HepG2 (cell line): ENCODE measurements around the gene KRTDAP. TPM values are rescaled to one million over a fixed set of nuclear protein-coding genes. Genes with fewer than 3 reads are reported as not detected.
A peak's percentile ranks its signal among the peaks of the same experiment; 100 is the strongest.

ENCODE experiments used
- ATAC-seq: fragments of 200-7000 bp; cut with Tn5 transposase; 3 replicates; pipeline ENCODE4 v1.9.1; 2020; ENCODE audit warnings: mild to moderate bottlenecking, moderate library complexity
- BruUV-seq: library from RNA; stranded (reverse); fragments of 400-500 nt; replicated peaks from 2 replicates; lab custom pipeline; 2021; lab: Mats Ljungman, UMichigan
- CTCF ChIA-PET: fragments of 300-600 bp; formaldehyde crosslinking; extraction: SDS; loops from one replicate; lab custom pipeline; 2021; ENCODE audit warnings: low total read pairs, inconsistent platforms, low intra/inter-chr PET ratio; lab: Yijun Ruan, JAX
- POLR2A ChIA-PET: fragments of 350-600 bp; sonication (Branson Sonifier 250); formaldehyde crosslinking; loops from one replicate; lab custom pipeline; 2020; ENCODE audit warnings: antibody characterized with exemption, inconsistent platforms; lab: Yijun Ruan, JAX
- DNase-seq: peaks from one replicate; pipeline ENCODE4 v3.0.0-alpha.2; 2015; ENCODE audit warnings: low spot score
- FAIRE-seq: peaks from 3 replicates; lab custom pipeline; 2011; peaks lifted over from hg19 to GRCh38; lab: Jason Lieb, UNC
- H2AFZ ChIP-seq: one replicate; pipeline ENCODE4 v1.6.1; 2011; ENCODE audit warnings: low read length, inconsistent platforms
- H3K27ac ChIP-seq: fragments of 300-600 bp; 3 replicates; pipeline ENCODE4 v1.8.0; 2011; ENCODE audit warnings: mixed run types, mild to moderate bottlenecking, mixed read lengths, low read length, inconsistent platforms; ENCODE audit not compliant: insufficient read depth; ENCODE audit errors: extremely low read length
- H3K27me3 ChIP-seq, 2 experiments: fragments of 200-600 bp in 1 of 2; 2 replicates in 1 of 2; 3 replicates in 1 of 2; pipeline versions ENCODE4 v1.6.0 to v1.8.0; 2011; ENCODE audit warnings: low read length in 2 of 2, mild to moderate bottlenecking in 2 of 2, moderate library complexity in 2 of 2, inconsistent platforms in 1 of 2; ENCODE audit not compliant: insufficient read depth in 2 of 2, control insufficient read depth in 1 of 2
- H3K36me3 ChIP-seq, 2 experiments: fragments of 200-600 bp in 1 of 2; replicated peaks in 1 of 2; 2 replicates in 1 of 2; 3 replicates in 1 of 2; pipeline versions ENCODE4 v1.5.1 to v1.8.0; 2011; ENCODE audit warnings: low read length in 2 of 2, inconsistent platforms in 1 of 2; ENCODE audit not compliant: insufficient read depth in 2 of 2, control insufficient read depth in 1 of 2
- H3K4me1 ChIP-seq: 2 replicates; pipeline ENCODE4 v1.5.1; 2012; ENCODE audit warnings: low read length, inconsistent platforms; ENCODE audit not compliant: insufficient read depth
- H3K4me2 ChIP-seq: 2 replicates; pipeline ENCODE4 v1.6.0; 2011; ENCODE audit warnings: low read depth, low read length, inconsistent platforms
- H3K4me3 ChIP-seq, 3 experiments: fragments of 200-600 bp in 1 of 3; sonication (generic), shearing (Covaris generic) in 1 of 3; replicated peaks in 1 of 3; 2 replicates each; pipeline ENCODE4 v1.5.1; 2011 to 2016; ENCODE audit warnings: low read length in 3 of 3, inconsistent platforms in 2 of 3, low read depth in 2 of 3, mild to moderate bottlenecking in 2 of 3, control low read depth in 1 of 3, mixed read lengths in 1 of 3; ENCODE audit not compliant: insufficient read depth in 1 of 3
- H3K79me2 ChIP-seq: one replicate; pipeline ENCODE4 v1.6.1; 2011; ENCODE audit warnings: low read length, inconsistent platforms; ENCODE audit not compliant: insufficient read depth
- H3K9ac ChIP-seq: 2 replicates; pipeline ENCODE4 v1.6.0; 2011; ENCODE audit warnings: mild to moderate bottlenecking, low read depth, low read length, inconsistent platforms; ENCODE audit not compliant: insufficient read depth
- H3K9me3 ChIP-seq: 2 replicates; pipeline ENCODE4 v1.5.1; 2012; ENCODE audit warnings: mild to moderate bottlenecking, low read length
- H4K20me1 ChIP-seq: 2 replicates; pipeline ENCODE4 v1.6.0; 2011; ENCODE audit warnings: inconsistent platforms, mild to moderate bottlenecking, low read length, moderate library complexity; ENCODE audit not compliant: insufficient read depth
- ELF3 ChIP-seq: IDR thresholded peaks from 2 replicates; pipeline ENCODE4 v1.6.1; 2016; ENCODE audit warnings: missing genetic modification reagents, missing compliant biosample characterization
- MXD4 ChIP-seq: IDR thresholded peaks from 2 replicates; pipeline ENCODE4 v1.6.1; 2016; ENCODE audit warnings: mild to moderate bottlenecking, missing biosample characterization, missing genetic modification reagents
- MYC ChIP-seq: sonication (generic); formaldehyde crosslinking; IDR thresholded peaks from 2 replicates; pipeline ENCODE4 v1.9.0; 2021; ENCODE audit warnings: missing genetic modification reagents, borderline replicate concordance
- SP2 ChIP-seq: sonication (generic); formaldehyde crosslinking; IDR thresholded peaks from 2 replicates; pipeline ENCODE4 v1.5.1; 2020; ENCODE audit warnings: mild to moderate bottlenecking, missing genetic modification reagents
- ZNF101 ChIP-seq: sonication (generic); formaldehyde crosslinking; IDR thresholded peaks from 2 replicates; pipeline ENCODE4 v1.4.0; 2020; ENCODE audit warnings: mild to moderate bottlenecking, low read depth, missing genetic modification reagents, borderline replicate concordance
- ZNF20 ChIP-seq: sonication (generic); formaldehyde crosslinking; IDR thresholded peaks from 2 replicates; pipeline ENCODE4 v1.4.0; 2020; ENCODE audit warnings: mild to moderate bottlenecking, moderate library complexity, missing genetic modification reagents
- ZNF775 ChIP-seq: sonication (generic); formaldehyde crosslinking; IDR thresholded peaks from 2 replicates; pipeline ENCODE4 v1.4.0; 2020; ENCODE audit warnings: missing genetic modification reagents, mild to moderate bottlenecking, moderate library complexity, borderline replicate concordance
- WGBS: methylation state at CpG from one replicate; pipeline ENCODE4 v1.1.6; 2017; ENCODE audit warnings: low lambda C conversion rate; 5-methylcytosine and 5-hydroxymethylcytosine counted together
- in situ Hi-C: cut with HindIII; loops from 2 replicates; pipeline ENCODE4 v1.10.0; 2017; ENCODE audit warnings: low pct_unique_long_range_greater_than_20kb; ENCODE audit not compliant: extremely low pct_ligation_motif_present
- intact Hi-C: fragments of 100-400 bp; cut with micrococcal nuclease; formaldehyde crosslinking; loops from one replicate; pipeline ENCODE4 v1.10.0; 2022; ENCODE audit not compliant: unreplicated experiment
- polyA plus RNA-seq, 8 experiments: library from polyadenylated mRNA; depleted of rRNA in 3 of 8; stranded (reverse) in 7 of 8; unstranded in 1 of 8; fragments of >200 nt; fragmentation: Illumina TruSeq in 4 of 8; extraction: Trizol in 4 of 8; gene quantifications; 2 replicates each; pipeline versions ENCODE4 v1.2.1 to v1.2.3, GENCODE V29; 2011 to 2016; ENCODE audit warnings: low read depth in 4 of 8, missing spikeins in 1 of 8, mixed read lengths in 1 of 8; ENCODE audit not compliant: insufficient read depth in 1 of 8
- total RNA-seq, 5 experiments: library from RNA; depleted of rRNA; stranded (reverse); fragments of >200 nt; fragmentation: Illumina TruSeq; extraction: Trizol; gene quantifications; 2 replicates each; pipeline ENCODE4 v1.2.3, GENCODE V29; 2016; ENCODE audit warnings: low read depth in 1 of 5
- TF ChIP-seq, protein P1 (sequence below): sonication (generic); formaldehyde crosslinking; IDR thresholded peaks from 2 replicates; pipeline ENCODE4 v1.4.0; 2020; ENCODE audit warnings: mild to moderate bottlenecking, missing genetic modification reagents
- TF ChIP-seq, protein P2 (sequence below): sonication (generic); formaldehyde crosslinking; IDR thresholded peaks from 2 replicates; pipeline ENCODE4 v1.4.0; 2020; ENCODE audit warnings: missing genetic modification reagents, borderline replicate concordance
- TF ChIP-seq, protein P3 (sequence below): sonication (generic); formaldehyde crosslinking; IDR thresholded peaks from 2 replicates; pipeline ENCODE4 v1.5.0; 2020; ENCODE audit warnings: missing genetic modification reagents
- TF ChIP-seq, protein P4 (sequence below): sonication (generic); formaldehyde crosslinking; IDR thresholded peaks from 2 replicates; pipeline ENCODE4 v1.4.0; 2020; ENCODE audit warnings: missing genetic modification reagents, borderline replicate concordance

Gene KRTDAP
- total and polyA plus RNA-seq, 2 of the 13 experiments (the other 11 are each of a cell fraction or from before 2014, with no cell fraction given): 0.86 to 1.5 TPM

DNA sequence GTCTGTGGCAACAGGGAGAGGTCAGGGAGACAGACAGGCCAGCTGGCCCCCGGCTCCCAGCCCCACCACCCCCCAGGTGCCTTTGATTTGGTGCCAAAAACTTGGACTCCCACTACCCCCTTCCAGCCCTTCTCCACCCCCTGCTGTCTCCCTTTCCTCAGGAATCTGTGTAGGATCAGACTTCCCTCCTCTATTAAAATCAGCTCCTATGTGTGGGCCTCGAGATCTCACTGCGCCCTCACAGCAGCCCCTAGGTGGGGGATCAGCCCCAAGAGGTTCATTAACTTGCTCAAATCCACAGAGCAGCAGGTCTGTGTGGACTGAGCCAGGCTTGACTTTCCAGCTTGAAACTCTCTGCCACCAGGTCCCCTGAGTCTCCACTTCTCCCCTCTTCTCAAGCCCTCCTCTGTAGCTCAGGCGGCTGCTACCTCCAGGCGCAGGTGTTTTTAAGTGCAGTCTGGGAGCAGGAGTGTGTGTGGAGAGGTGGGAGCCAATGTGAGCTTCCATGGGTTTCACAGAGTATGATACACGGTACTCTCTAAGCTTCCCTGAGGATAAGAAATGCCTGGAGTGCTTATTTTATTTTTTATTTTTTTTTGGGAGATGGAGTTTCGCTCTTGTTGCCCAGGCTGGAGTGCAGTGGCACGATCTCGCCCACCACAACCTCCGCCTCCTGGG, 44.7 kb upstream of the KRTDAP start:
- no peaks in the 10 kb centered on the region for H3K9me3 ChIP-seq
- WGBS: 66% methylated on average over 8 of the region's 10 CpGs
- ATAC-seq: peak; percentile 16; the same call in 2 of the 3 replicates
- BruUV-seq: no TSS peak
- no peak overlapping the region for H3K4me2 ChIP-seq
- H3K27me3 ChIP-seq: peaks cover 2 to 3% of the 10 kb centered on the region in 2 experiments; a peak in 4 of 5 replicates
- TF ChIP-seq MYC (CRISPR knock-in tag) (no peak), SP2 (CRISPR knock-in tag) (no peak), ZNF101 (CRISPR knock-in tag) (no peak), MXD4 (CRISPR knock-in tag) (no peak), ELF3 (CRISPR knock-in tag) (no peak), ZNF775 (CRISPR knock-in tag) (no peak), ZNF20 (CRISPR knock-in tag) (no peak)
- TF ChIP-seq, protein P1, sequence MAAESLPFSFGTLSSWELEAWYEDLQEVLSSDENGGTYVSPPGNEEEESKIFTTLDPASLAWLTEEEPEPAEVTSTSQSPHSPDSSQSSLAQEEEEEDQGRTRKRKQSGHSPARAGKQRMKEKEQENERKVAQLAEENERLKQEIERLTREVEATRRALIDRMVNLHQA: no peak
- TF ChIP-seq, protein P2, sequence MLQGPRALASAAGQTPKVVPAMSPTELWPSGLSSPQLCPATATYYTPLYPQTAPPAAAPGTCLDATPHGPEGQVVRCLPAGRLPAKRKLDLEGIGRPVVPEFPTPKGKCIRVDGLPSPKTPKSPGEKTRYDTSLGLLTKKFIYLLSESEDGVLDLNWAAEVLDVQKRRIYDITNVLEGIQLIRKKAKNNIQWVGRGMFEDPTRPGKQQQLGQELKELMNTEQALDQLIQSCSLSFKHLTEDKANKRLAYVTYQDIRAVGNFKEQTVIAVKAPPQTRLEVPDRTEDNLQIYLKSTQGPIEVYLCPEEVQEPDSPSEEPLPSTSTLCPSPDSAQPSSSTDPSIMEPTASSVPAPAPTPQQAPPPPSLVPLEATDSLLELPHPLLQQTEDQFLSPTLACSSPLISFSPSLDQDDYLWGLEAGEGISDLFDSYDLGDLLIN (CRISPR knock-in tag): no peak
- TF ChIP-seq, protein P3, sequence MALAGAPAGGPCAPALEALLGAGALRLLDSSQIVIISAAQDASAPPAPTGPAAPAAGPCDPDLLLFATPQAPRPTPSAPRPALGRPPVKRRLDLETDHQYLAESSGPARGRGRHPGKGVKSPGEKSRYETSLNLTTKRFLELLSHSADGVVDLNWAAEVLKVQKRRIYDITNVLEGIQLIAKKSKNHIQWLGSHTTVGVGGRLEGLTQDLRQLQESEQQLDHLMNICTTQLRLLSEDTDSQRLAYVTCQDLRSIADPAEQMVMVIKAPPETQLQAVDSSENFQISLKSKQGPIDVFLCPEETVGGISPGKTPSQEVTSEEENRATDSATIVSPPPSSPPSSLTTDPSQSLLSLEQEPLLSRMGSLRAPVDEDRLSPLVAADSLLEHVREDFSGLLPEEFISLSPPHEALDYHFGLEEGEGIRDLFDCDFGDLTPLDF (CRISPR knock-in tag): no peak
- TF ChIP-seq, protein P4, sequence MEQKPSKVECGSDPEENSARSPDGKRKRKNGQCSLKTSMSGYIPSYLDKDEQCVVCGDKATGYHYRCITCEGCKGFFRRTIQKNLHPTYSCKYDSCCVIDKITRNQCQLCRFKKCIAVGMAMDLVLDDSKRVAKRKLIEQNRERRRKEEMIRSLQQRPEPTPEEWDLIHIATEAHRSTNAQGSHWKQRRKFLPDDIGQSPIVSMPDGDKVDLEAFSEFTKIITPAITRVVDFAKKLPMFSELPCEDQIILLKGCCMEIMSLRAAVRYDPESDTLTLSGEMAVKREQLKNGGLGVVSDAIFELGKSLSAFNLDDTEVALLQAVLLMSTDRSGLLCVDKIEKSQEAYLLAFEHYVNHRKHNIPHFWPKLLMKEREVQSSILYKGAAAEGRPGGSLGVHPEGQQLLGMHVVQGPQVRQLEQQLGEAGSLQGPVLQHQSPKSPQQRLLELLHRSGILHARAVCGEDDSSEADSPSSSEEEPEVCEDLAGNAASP (CRISPR knock-in tag): no peak
- no peaks in the 10 kb centered on the region for H3K36me3 ChIP-seq
- H3K4me3 ChIP-seq: no peak overlapping the region
- in situ Hi-C loops: no loop called here
- H2AFZ ChIP-seq: no peak overlapping the region
- peaks cover 39% of the 10 kb centered on the region for H3K4me1 ChIP-seq
- no peak overlapping the region for H3K27ac ChIP-seq
- no peak for FAIRE-seq
- no peaks in the 10 kb centered on the region for H3K79me2 ChIP-seq
- no peak for DNase-seq
- no peak overlapping the region for H3K9ac ChIP-seq
- ChIA-PET POLR2A (no interaction called here), CTCF (no interaction called here)
- no peaks in the 10 kb centered on the region for H4K20me1 ChIP-seq
- intact Hi-C loops: no loop called here
